K562 (cell line): ENCODE results near the gene SPTBN5. TPM values are rescaled to one million over a fixed set of nuclear protein-coding genes. Genes with fewer than 3 reads are reported as not detected.

ENCODE experiments used
- ATAC-seq: fragments of 200-7000 bp; cut with Tn5 transposase; 3 replicates; pipeline ENCODE4 v1.9.1; 2020; ENCODE audit warnings: moderate library complexity
- BruUV-seq: library from RNA; stranded (reverse); fragments of 400-500 nt; replicated peaks from 2 replicates; lab custom pipeline; 2021; lab: Mats Ljungman, UMichigan
- CTCF ChIA-PET: fragments of 300-600 bp; formaldehyde crosslinking; extraction: SDS; loops from one replicate; lab custom pipeline; 2021; ENCODE audit warnings: low intra/inter-chr PET ratio; lab: Yijun Ruan, JAX
- POLR2A ChIA-PET: fragments of 300-600, 350-650 bp; sonication (Branson Sonifier 250); formaldehyde crosslinking; extraction: SDS; loops from one replicate; lab custom pipeline; 2021; ENCODE audit warnings: antibody characterized with exemption, inconsistent platforms; lab: Yijun Ruan, JAX
- DNase-seq, 4 experiments: peaks; one replicate each; pipeline versions ENCODE4 v3.0.0 to v3.0.0-alpha.2; 2011 to 2018; ENCODE audit warnings: low spot score in 3 of 4, mixed read lengths in 3 of 4; ENCODE audit errors: extremely low read depth in 1 of 4
- FAIRE-seq: peaks from 2 replicates; lab custom pipeline; 2011; peaks lifted over from hg19 to GRCh38; lab: Jason Lieb, UNC
- H2AFZ ChIP-seq: 2 replicates; pipeline ENCODE4 v1.6.0; 2011; ENCODE audit warnings: low read depth, low read length, control low read depth, inconsistent platforms
- H3K27ac ChIP-seq: fragments of 200-600 bp; 3 replicates; pipeline ENCODE4 v1.8.0; 2011; ENCODE audit warnings: low read depth, mild to moderate bottlenecking, control low read depth, inconsistent platforms, low read length, moderate library complexity, mixed read lengths; ENCODE audit errors: extremely low read depth
- H3K27me3 ChIP-seq, 2 experiments: fragments of 300-600 bp in 1 of 2; 2 replicates in 1 of 2; 3 replicates in 1 of 2; pipeline versions ENCODE4 v1.6.0 to v1.8.0; 2011; ENCODE audit warnings: inconsistent platforms in 2 of 2, low read length in 2 of 2, mild to moderate bottlenecking in 1 of 2, mixed read lengths in 1 of 2, moderate library complexity in 1 of 2; ENCODE audit not compliant: control insufficient read depth in 2 of 2, insufficient read depth in 2 of 2
- H3K36me3 ChIP-seq: fragments of 300-600 bp; 3 replicates; pipeline ENCODE4 v1.8.0; 2011; ENCODE audit warnings: mild to moderate bottlenecking, low read length, inconsistent platforms; ENCODE audit not compliant: control insufficient read depth, insufficient read depth
- H3K4me1 ChIP-seq, 2 experiments: fragments of 200-600 bp in 1 of 2; replicated peaks in 1 of 2; 2 replicates in 1 of 2; 3 replicates in 1 of 2; pipeline versions ENCODE4 v1.5.1 to v1.8.0; 2011; ENCODE audit warnings: inconsistent platforms in 2 of 2, low read length in 2 of 2, mild to moderate bottlenecking in 1 of 2, mixed read lengths in 1 of 2, moderate library complexity in 1 of 2; ENCODE audit not compliant: control insufficient read depth in 2 of 2, insufficient read depth in 2 of 2
- H3K4me2 ChIP-seq: 2 replicates; pipeline ENCODE4 v1.6.1; 2011; ENCODE audit warnings: low read length, control low read depth, inconsistent platforms, mixed read lengths; ENCODE audit not compliant: insufficient read depth
- H3K4me3 ChIP-seq: fragments of 200-600 bp; sonication (generic), shearing (Covaris generic); 2 replicates; pipeline ENCODE4 v1.5.1; 2016; ENCODE audit warnings: control low read depth, inconsistent platforms
- H3K79me2 ChIP-seq: fragments of 200-600 bp; 3 replicates; pipeline ENCODE4 v1.8.0; 2011; ENCODE audit warnings: low read length, inconsistent platforms; ENCODE audit not compliant: control insufficient read depth, insufficient read depth
- H3K9ac ChIP-seq, 2 experiments: 2 replicates each; pipeline versions ENCODE4 v1.6.0 to v1.6.1; 2011; ENCODE audit warnings: low read depth in 2 of 2, low read length in 2 of 2, control low read depth in 1 of 2, inconsistent platforms in 1 of 2, mild to moderate bottlenecking in 1 of 2, mixed read lengths in 1 of 2; ENCODE audit not compliant: insufficient read depth in 1 of 2
- H3K9me1 ChIP-seq: one replicate; pipeline ENCODE4 v1.6.0; 2011; ENCODE audit warnings: inconsistent platforms, mild to moderate bottlenecking, low read length, moderate library complexity; ENCODE audit not compliant: control insufficient read depth, insufficient read depth
- H3K9me3 ChIP-seq: replicated peaks from 2 replicates; pipeline ENCODE4 v1.5.1; 2011; ENCODE audit warnings: low read depth, low read length, inconsistent platforms; ENCODE audit not compliant: control insufficient read depth, insufficient read depth
- H4K20me1 ChIP-seq: replicated peaks from 2 replicates; pipeline ENCODE4 v1.6.1; 2011; ENCODE audit warnings: low read length, inconsistent platforms, mixed read lengths; ENCODE audit not compliant: control insufficient read depth, insufficient read depth
- EWSR1 ChIP-seq: fragments of 450-650 bp; IDR thresholded peaks from 2 replicates; pipeline ENCODE4 v1.6.1; 2018; ENCODE audit warnings: borderline replicate concordance, mild to moderate bottlenecking, low read depth, moderate library complexity; ENCODE audit not compliant: partially characterized antibody
- PRDM10 ChIP-seq: fragments of 450-650 bp; IDR thresholded peaks from 2 replicates; pipeline ENCODE4 v1.6.1; 2018; ENCODE audit not compliant: partially characterized antibody
- WGBS: fragments of 100-300 bp; shearing (Covaris generic); methylation state at CpG from one replicate; pipeline ENCODE4 v1.1.6; 2016; ENCODE audit warnings: low coverage, mixed read lengths; ENCODE audit not compliant: insufficient coverage; ENCODE audit errors: missing lambda C conversion rate; 5-methylcytosine and 5-hydroxymethylcytosine counted together
- in situ Hi-C: fragments of 300-500 bp; cut with MboI; formaldehyde crosslinking; loops from 4 replicates; pipeline ENCODE4 v1.15.0; 2018; ENCODE audit warnings: inconsistent platforms, mixed read lengths
- intact Hi-C: fragments of 100-400 bp; cut with micrococcal nuclease; formaldehyde crosslinking; loops from 2 replicates; pipeline ENCODE4 v1.14.2; 2022
- polyA plus RNA-seq, 8 experiments: library from polyadenylated mRNA; depleted of rRNA in 4 of 8; stranded (reverse) in 5 of 8; unstranded in 3 of 8; fragments of >200 nt; fragmentation: Nextera tagmentation in 2 of 8; fragmentation: Illumina TruSeq in 1 of 8; extraction: Ambion mirVana in 2 of 8; extraction: Trizol in 1 of 8; gene quantifications; 2 replicates each; pipeline versions ENCODE4 v1.2.1 to v1.2.3, GENCODE V29; 2011 to 2014; ENCODE audit warnings: inconsistent platforms in 1 of 8, missing spikeins in 1 of 8
- total RNA-seq, 7 experiments: library from RNA; depleted of rRNA in 6 of 7; stranded (reverse); fragments of >200 nt in 6 of 7; fragmentation: Illumina TruSeq in 2 of 7; extraction: Trizol in 2 of 7; gene quantifications; 2 replicates each; pipeline versions ENCODE4 v1.2.1 to v1.2.3, GENCODE V29; 2011 to 2021; ENCODE audit warnings: low replicate concordance in 1 of 7

The SPTBN5 gene
- total and polyA plus RNA-seq, 9 of the 15 experiments (the other 6 are each of a cell fraction or from before 2014, with no cell fraction given): 0.02 TPM; not detected in 8

GRCh38 chr15:41921167-41921566 lies 27.3 kb upstream of the SPTBN5 start:
- TF ChIP-seq EWSR1: no peak
- TF ChIP-seq, all 486 proteins: peak for 0
- ChIA-PET POLR2A (no interaction called here), CTCF (no interaction called here)

DNA sequence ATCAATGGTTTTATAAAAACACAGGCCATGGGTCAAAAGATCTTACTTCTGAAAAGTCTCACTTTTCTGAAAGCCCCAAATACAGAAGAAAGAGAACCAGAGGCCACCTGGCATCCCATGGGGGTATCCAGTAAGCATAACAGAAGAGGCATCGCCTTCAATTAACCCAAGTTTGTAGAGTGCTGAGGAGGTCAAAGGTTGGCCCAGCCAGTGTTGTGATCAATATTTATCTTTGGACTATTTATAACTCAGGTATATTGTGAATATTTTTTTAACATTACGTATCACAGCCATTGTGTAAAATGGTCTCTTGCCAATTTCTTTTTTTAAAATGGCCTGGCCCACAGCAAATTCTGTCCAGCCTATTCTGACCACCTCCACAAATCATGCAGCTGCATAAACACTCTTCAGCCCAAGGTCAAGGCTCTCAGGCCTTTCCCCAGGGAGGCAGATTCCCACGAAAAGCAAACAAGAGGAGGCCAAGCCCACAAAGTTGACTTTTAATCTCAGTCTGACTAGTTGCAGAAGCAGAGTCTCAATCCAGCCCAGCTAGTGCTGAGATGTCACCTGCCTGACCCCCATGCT lies 26.2 kb upstream of the SPTBN5 start:
- CTCF ChIA-PET: no interaction called here
- Histone ChIP-seq H3K27me3 (no peaks in the 10 kb centered on the region), H4K20me1 (peaks cover 3% of the 10 kb centered on the region; the same call in 1 of the 2 replicates)
- TF ChIP-seq PRDM10: no peak
- TF ChIP-seq, all 486 proteins: peak for 0
- Histone ChIP-seq H3K79me2 (no peaks in the 10 kb centered on the region), H3K36me3 (peaks cover 18% of the 10 kb centered on the region; the same call in 2 of the 3 replicates), H3K9ac (no peak overlapping the region), H3K27ac (no peak overlapping the region), H3K4me3 (no peak overlapping the region), H3K4me2 (no peak overlapping the region), H2AFZ (no peak overlapping the region), H3K9me3 (no peaks in the 10 kb centered on the region), H3K4me1 (peaks cover 9 to 11% of the 10 kb centered on the region in 2 experiments; a peak in 4 of 5 replicates), H3K9me1 (no peaks in the 10 kb centered on the region)
- intact Hi-C loops: no loop called here
- in situ Hi-C loops: no loop called here
- FAIRE-seq (no peak), DNase-seq (no peak), ATAC-seq (no peak)
- 72% methylated on average over 3 of the region's 3 CpGs for WGBS
- POLR2A ChIA-PET: interaction anchor here (0.7 kb wide), 1 partner anchor 359 kb away, joined by 5 read pairs; no protein-coding TSS in a partner anchor
- BruUV-seq: no TSS peak

More at GRCh38 chr15:41921167-41921566, 27.3 kb upstream of the SPTBN5 start:
- no peaks in the 10 kb centered on the region for H3K27me3 ChIP-seq
- H4K20me1 ChIP-seq: peaks cover 3% of the 10 kb centered on the region; the same call in 1 of the 2 replicates
- ATAC-seq: no peak
- no peak for DNase-seq
- H2AFZ ChIP-seq: no peak overlapping the region
- H3K36me3 ChIP-seq: peaks cover 17% of the 10 kb centered on the region; the same call in 2 of the 3 replicates
- no peaks in the 10 kb centered on the region for H3K79me2 ChIP-seq
- in situ Hi-C loops: no loop called here
- no peak overlapping the region for H3K4me3 ChIP-seq
- WGBS: 86% methylated on average over 9 of the region's 9 CpGs
- no TSS peak for BruUV-seq
- peaks cover 9 to 11% of the 10 kb centered on the region in 2 experiments; a peak in 4 of 5 replicates for H3K4me1 ChIP-seq
- H3K9ac ChIP-seq: no peak overlapping the region
- no peak overlapping the region for H3K4me2 ChIP-seq
- no peak for FAIRE-seq
- no peaks in the 10 kb centered on the region for H3K9me1 ChIP-seq
- H3K9me3 ChIP-seq: no peaks in the 10 kb centered on the region
- H3K27ac ChIP-seq: no peak overlapping the region
- intact Hi-C loops: no loop called here
